GF-D8 (cell line): ENCODE data around the gene GPRC6A.
"Not testable (repeated sequence)": the region's sequence is repeated elsewhere in the genome, so short reads cannot be mapped to it uniquely, and the experiment has no call there.

Experiments used
- DNase-seq: peaks from one replicate; lab custom pipeline; 2025; lab: John Stamatoyannopoulos, UW

GPRC6A gene, protein sequence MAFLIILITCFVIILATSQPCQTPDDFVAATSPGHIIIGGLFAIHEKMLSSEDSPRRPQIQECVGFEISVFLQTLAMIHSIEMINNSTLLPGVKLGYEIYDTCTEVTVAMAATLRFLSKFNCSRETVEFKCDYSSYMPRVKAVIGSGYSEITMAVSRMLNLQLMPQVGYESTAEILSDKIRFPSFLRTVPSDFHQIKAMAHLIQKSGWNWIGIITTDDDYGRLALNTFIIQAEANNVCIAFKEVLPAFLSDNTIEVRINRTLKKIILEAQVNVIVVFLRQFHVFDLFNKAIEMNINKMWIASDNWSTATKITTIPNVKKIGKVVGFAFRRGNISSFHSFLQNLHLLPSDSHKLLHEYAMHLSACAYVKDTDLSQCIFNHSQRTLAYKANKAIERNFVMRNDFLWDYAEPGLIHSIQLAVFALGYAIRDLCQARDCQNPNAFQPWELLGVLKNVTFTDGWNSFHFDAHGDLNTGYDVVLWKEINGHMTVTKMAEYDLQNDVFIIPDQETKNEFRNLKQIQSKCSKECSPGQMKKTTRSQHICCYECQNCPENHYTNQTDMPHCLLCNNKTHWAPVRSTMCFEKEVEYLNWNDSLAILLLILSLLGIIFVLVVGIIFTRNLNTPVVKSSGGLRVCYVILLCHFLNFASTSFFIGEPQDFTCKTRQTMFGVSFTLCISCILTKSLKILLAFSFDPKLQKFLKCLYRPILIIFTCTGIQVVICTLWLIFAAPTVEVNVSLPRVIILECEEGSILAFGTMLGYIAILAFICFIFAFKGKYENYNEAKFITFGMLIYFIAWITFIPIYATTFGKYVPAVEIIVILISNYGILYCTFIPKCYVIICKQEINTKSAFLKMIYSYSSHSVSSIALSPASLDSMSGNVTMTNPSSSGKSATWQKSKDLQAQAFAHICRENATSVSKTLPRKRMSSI

DNA sequence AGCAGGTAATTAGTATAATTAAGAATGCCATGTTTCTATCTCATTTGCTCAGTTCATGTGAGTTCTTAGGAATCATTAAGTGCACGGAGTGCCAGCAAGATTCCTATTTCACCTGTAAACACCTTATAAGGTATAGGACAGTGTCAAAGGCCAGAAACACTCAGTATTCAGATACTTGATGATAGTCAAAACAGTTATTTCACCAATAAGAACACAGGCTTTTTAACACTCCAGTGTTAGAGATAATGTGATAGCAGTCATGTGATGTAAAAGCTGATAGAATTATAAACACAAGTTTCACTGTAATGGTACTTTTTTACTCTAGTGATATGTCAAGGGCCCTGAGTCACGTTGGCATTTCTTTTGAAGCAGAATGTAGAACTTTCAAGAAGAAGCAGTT lies at the start of gene GPRC6A:
GPRC6A (minus strand) TSS at position 101 of the 400 bp plus-strand sequence; CDS start at position 31, 70 bp downstream.
- DNase-seq: no peak

DNA sequence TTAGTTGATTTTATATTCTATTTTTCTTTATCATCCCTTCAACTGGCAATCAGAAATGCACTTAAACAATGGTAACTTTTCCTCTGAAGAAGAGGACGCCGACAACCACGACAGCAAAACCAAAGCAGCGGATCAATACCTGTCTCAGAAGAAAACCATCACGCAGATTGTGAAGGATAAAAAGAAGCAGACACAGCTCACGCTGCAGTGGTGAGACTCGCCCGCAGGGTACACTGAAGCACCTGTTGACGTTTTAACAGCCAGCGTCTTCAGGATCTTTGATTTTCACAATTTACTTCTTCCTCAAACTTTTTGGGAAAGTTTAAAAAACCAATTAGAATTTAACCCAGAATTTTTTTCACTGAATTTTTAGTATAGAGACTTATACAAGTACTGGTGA lies 48.9 kb upstream of the GPRC6A start:
- no peak for DNase-seq

DNA sequence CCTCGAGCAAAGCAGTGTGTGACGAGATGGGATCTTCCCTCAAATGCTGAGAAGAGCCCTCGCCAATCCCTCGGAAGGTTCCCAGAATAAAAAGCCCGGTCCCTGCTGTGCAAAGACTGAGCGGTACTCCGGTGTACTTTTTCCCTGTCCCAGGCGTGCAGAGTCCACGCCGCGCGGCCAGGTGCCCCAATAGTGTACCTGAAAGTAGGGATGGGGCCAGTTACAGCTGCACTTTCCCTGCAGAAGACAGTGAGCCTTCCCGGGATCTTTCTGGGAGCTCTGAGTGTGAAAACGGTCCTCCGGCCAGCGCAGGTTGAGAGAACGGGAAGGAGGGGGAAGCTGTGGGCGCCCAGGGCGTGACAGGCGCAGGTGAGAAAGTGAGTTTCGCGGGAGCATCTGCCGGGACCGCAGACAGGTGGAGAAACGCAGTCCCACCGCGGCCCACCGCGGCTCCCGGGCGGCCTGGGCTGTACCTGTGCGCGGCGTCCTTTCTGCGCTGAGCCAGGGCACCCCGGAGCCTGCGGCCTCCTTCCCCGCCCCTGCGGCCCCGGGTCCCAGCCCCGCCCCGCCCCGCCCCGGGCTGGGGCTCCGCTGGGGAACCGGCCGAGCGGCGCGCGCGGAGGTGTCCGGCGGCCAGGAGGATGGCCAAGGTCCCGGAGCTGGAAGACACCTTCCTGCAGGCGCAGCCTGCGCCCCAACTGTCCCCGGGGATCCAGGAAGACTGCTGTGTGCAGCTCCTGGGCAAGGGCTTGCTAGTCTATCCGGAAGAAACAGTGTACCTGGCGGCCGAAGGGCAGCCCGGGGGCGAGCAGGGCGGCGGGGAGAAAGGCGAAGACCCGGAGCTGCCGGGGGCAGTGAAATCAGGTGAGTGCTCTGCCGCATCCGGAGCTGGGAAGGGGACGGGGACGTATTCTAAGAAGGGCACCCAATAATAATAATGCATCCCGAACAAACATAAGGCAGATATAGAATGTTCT lies 48.0 kb upstream of the GPRC6A start, which contains the start of gene RFX6:
RFX6 (plus strand) TSS at position 608 of the 977 bp plus-strand sequence; CDS start at position 642, 34 bp downstream.
- DNase-seq: no peak

DNA sequence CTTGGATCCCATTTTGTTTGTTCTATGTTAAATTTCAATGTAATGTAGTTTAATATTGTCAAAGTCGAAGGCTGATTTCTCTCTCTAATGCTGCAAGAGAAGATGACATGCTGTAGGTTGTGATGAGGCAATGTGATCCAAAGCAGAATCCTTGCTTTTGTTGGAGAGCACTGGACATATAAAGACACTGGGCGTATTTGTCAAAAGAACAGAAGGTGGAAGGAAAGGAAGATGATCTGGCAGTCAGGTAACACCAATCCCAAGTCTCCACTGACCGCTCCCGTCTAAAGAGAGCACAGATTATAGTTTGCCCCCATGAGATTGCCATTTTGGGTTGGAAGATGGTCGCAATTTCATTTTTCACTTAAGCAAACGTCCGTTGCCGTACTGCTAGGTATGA lies 47.2 kb upstream of the GPRC6A start:
- no peak for DNase-seq

DNA sequence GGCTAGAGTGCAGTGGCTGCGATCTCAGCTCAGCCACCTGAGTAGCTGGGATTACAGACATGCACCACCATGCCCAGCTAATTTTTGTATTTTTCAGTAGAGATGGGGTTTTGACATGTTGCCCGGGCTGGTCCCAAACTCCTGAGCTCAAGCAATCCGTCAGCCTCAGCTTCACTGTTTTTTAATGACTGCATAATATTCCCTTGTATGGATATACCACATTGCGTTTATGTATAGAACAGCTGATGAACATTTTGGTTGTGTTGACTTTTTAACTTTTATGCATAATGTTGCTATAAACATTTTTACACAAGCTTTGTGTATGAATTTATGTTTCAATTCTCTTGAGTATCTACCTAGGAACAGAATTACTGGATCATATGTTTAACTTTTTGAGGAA lies 43.9 kb upstream of the GPRC6A start:
- no peak for DNase-seq

DNA sequence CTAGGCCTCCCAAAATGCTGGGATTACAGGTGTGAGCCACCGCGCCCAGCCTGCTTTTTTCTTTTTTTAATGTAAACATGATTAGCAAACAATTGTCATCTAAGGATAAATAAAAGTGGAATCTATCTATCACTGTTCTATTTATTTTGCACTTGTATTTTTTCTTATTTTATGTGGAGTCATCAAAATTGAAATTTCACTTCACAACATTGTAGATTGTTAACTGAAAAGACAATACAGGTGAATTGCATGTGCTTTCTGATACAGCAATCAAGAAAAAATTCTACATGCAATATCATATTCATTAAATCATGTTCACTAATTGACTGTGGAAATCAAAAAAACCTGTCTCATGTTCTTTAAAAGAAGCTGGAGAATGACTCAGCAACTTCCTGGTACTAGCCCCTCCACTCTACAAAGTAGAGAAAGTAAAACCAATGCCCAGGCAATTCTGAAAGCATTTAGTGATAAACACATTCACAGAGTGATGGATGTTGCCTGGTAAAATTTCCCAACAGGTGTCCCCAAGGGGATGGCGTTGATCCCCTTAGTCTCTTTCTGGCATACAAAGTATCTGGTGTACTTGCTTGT lies 37.5 kb upstream of the GPRC6A start:
- no peak for DNase-seq

DNA sequence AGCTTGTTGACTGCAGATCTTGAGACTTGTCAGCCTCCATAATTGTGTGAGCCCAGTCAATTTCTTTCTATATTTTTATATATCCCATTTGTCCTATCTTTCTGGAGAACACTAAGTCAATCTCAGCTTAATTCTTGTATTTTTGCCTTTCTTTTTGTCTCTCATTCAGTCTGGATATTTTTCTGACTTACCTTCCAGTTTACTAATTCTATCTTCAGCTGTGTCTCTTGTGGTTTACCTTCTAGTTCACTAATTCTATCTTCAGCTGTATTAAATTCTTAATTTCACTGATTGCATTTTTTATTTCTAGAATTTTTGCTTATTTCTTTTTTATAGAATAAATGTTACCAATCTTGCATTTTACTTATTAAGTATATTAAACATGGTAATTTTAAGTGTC lies 30.4 kb upstream of the GPRC6A start:
- DNase-seq: no peak

DNA sequence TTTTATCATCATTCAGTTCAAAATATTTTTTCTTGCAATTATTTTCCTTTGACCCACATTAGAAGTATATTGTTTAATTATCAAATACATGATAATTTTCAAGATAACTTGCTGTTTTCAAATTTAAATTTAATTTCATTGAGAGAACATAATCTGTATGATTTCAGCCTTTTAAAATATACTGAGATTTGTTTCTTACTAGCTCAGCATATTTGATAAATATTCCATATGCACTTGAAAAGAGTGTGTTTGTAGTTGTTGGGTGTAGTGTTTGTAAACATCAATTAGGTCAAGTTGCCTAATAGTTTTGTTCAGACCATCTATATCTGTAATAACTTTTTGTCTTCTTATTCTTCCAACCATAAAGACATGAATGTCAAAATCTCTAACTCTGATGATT lies 29.2 kb upstream of the GPRC6A start:
- DNase-seq: no peak

DNA sequence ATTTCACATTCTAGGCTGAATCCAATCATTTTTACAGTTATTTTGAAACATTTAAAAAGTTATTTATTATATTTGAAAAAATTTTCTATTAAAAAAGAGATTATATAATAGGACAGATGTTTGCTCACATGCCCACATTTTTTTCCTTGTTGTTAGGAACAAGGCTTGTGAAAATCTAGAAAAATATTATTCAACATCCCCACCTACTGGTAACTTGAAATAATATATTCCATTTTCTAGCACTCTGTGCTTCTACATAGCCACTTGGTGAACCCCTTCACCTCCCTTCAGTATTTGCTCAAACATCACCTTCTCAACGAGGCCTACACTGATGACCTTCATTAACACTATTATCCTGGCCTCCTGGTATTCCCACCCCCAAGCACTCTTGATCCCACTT lies 18.3 kb upstream of the GPRC6A start:
- no peak for DNase-seq

DNA sequence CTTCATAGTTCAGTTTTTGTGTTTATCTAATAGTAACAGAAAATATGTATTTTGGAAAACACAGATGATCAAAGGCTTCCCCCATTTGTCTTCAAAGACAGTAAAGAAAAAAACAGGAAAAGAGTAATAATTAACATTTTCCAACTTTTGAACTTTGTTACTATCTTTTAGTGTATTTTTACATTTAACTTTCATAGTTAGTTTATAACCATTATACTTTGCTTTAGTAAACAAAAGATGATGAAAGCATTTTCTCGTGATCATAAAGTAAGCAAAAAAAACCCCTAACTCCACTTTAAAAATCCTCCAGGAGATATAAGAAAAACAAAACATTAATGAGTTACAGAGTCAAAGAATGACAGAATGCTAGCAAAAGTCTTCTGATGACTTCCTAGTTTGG lies 13.6 kb upstream of the GPRC6A start:
- no peak for DNase-seq

DNA sequence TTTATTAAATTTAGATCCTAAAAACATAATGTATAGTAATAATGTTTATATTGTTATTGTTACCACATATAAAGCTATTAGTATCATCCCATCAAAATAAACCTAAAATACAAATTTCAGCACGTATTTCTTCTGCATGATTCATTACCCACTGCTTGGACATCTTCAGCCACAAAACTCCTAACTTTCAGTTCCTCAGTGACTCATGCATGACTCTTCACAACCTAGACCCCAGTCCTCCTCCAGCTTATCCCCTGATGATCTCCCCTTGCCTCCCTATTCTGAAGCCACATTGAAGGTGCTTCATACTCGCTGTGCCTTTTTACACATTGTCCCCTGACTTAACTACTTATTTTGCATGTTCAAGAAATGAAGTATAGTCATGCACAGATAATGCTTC lies 11.2 kb upstream of the GPRC6A start:
- no peak for DNase-seq

DNA sequence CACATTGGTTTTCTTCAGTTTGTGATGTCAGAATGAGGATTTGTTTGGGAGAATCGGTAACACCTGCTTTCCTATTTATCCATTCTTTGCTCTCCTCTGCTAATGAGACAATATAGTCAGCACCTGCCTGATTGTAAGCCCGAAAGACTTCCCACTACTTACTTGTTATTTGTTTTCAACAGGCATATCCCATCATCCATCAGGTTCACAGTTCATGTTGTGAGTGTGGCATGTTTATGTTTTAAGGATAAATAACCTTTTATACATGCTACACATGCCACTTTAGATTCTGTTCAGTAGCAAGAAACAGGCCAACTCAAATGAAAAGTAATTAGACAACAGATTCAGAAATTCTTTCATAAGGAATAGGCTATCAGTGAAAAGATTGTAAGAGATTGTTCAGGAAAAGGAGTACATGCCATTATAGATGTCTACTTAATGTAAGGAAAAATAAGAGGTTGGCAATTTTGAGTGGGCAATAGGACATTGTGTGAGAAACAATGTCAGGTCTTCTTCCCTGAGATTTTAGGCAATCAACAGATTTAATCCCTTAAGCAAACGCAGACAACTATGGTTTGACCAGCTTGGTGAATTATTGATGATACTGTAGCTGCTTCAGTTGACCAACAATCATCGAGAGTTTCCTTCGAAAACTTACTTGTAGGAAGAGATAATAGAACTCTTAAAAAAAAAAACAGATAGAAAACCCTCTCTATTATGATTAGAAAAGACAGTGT lies 7.9 kb upstream of the GPRC6A start:
- no peak for DNase-seq

DNA sequence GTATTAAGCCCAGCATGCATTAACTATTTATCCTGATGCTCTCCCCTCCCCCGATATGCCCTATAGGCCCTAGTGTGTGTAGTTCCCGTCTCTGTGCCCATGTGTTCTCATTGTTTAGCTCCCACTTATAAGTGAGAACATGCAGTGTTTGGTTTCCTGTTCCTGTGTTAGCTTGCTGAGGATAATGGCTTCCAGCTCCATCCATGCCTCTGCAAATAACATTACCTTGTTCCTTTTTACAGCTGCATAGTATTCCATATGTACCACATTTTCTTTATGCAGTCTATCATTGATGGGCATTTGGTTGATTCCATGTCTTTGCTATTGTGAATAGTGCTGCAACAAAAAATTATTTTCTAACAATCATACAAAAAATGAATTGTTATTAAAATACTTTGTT lies 5.6 kb upstream of the GPRC6A start:
- DNase-seq: not testable (repeated sequence)

DNA sequence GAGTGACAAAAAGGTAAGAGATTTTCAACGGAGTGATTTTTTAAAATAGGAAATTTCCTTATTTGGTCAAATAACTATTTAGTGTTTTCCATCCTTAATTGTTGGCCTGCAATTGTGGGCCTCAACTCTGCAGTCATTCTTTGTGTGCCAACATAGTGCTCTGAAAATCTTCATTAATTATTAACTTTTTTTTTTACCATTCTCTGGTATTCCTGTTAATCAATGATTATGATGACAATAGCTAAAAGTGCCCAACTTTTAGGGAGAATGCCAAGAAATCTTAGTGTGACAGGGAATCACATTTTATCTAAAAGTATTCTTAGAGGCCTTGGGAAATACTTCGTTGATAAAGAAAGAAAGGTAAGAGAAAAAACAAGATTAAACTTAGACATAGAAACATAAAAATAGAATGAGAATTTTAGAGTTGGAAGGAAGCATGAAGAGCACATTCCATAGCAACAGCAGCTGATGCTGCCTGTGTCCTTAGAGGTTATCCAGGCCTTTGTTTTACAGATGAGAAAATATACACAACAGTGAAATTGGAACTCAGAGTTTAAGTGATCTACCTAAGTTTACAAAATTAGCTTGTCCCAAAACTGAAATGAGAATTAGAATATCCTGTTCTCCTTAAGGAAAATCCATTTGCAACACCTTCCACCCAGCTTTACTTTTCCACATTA lies 1.2 kb downstream of the GPRC6A start:
- DNase-seq: no peak

DNA sequence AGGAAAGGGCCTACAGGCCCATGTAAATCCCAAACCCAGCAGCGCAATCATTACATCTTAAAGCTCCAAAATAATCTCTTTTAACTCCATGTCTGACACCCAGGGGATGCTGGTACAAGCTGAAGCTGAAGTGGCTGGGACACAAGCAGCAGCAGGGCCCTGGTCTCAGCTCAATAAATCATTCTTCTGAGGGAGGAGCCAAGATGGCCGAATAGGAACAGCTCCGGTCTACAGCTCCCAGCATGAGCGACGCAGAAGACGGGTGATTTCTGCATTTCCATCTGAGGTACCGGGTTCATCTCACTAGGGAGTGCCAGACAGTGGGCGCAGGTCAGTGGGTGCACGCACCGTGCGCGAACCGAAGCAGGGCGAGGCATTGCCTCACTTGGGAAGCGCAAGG lies 12.5 kb downstream of the GPRC6A start:
- not testable (repeated sequence) for DNase-seq

DNA sequence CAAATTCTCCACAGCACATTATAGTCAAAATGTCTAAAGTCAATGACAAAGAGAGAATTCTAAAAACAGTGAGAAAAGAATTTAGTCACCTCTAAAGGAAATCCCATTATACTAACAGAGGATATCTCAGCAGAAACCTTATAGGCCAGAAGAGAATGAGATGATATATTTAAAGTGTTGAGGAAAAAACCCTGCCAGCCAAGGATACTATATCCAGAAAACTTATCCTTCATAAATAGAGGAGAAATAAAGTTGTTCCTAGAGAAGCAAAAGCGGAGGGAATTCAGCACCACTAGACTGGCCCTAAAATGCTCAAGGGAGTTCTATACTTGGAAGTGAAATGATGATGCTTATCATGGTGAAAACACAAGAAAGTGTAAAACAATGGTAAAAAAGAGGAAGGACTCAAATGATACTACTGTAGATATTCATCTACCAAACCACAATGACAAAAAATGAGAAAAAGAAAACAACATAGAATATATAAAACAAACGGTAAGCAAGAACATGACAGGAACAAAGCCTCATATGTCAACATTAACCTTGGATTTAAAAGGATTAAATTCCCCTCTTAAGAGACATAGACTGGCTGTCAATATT lies 16.7 kb downstream of the GPRC6A start:
- no peak for DNase-seq

DNA sequence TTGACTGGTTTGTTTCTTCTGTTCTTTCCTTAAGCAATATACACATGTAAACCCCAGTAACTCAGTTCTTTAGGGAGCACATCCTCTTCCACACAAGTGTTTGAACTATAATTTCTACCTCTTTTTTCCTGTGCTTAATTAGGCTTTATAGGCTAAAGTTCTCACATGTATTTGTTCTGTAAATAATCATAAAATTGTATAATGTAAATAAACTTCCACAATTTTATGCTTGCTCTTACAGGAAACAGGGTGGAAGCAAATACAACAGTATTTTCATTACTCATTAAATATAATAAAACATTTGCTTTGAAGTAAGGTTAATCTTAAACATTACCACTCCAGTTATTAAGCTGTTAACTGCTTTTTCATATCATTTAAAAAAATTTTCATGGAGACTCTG lies 26.9 kb downstream of the GPRC6A start:
- DNase-seq: no peak

DNA sequence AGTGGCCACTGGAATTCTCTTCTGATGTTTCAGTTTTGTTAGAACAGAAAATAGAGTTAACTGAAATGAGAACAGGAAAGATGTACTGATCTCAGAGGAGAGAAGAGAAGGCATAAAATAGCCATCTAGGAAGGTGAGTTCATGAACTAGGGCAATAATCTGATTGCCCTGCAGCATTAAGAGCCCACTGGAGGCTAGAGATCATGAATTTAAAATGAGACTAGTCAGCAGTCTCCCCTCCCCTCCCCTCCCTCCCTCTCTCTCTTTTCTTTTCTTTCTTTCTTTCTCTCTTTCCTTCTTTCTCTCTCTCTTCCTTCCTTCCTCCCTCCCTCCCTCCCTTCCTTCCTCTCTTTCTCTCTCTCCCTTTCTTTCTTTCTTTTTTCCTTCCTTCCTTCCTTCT lies 28.9 kb downstream of the GPRC6A start:
- DNase-seq: no peak

DNA sequence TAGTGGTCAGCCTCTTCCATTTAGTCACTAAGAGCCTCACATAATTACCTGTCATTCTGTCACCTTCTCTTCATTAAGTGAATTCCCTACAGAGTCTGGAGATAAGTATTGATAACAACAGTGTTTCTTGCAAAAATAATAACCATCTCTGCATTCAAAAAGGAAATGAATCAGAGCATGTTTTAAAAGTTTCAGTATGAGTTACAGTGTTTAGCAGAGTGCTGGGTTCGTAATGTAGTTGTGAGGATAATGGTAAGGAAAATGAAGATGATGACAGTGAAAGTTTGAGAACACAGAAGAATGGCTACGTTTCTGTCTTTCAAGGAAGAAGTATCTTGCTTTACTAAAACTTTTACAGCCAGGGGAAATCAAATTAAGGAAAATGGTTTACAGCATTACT lies 31.3 kb downstream of the GPRC6A start:
- DNase-seq: no peak

DNA sequence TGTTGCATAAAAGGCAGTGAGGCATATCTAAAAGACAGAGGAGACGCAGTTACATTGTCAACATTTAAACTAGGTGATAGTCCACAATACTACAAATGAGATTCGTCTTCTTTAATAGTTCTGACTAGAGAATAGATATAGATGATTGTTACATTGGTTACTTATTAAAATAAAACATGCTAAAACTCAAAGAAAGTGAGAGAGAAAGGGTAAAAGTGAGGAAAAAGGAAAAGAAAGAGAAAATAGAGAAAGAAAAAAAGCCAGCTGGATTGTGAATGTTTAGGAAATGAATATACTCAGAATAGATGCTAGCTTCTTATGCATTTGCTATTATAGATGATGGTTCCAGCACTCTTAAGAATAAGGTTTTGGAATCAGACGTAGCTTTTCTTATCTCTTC lies 35.7 kb downstream of the GPRC6A start:
- no peak for DNase-seq
